C1 segment of cervical spinal cord (tissue), 14 donors: Measurements from ENCODE around the gene COL5A1.

Source experiments
- DNase-seq, 14 donors: peaks; one replicate each; lab custom pipeline; 2025; lab: John Stamatoyannopoulos, UW

COL5A1 gene

GRCh38 chr9:134785325-134786108 is 143.9 kb downstream of the COL5A1 start:
- no peak for DNase-seq

GRCh38 chr9:134787601-134788531 is 146.3 kb downstream of the COL5A1 start:
- no peak for DNase-seq

- no peak for DNase-seq
Measured at GRCh38 chr9:134789168-134789567, 147.6 kb downstream of the COL5A1 start.

- DNase-seq, result no peak
Measured at GRCh38 chr9:134791009-134791408, 149.4 kb downstream of the COL5A1 start.

- DNase-seq, result no peak
Measured at GRCh38 chr9:134792627-134793026, 151.0 kb downstream of the COL5A1 start.

- no peak for DNase-seq
Measured at GRCh38 chr9:134793288-134794188, 151.9 kb downstream of the COL5A1 start.

GRCh38 chr9:134794663-134795370 is 153.2 kb downstream of the COL5A1 start:
- no peak for DNase-seq

- DNase-seq, result no peak
Measured at GRCh38 chr9:134795446-134795845, 153.8 kb downstream of the COL5A1 start.

GRCh38 chr9:134796882-134797281 is 155.3 kb downstream of the COL5A1 start:
- DNase-seq, result no peak

GRCh38 chr9:134800791-134801339 is 159.3 kb downstream of the COL5A1 start:
- peak in 1 of 14 donors; percentile 53 for DNase-seq

- DNase-seq, result no peak
Measured at GRCh38 chr9:134802216-134802795, 160.7 kb downstream of the COL5A1 start.

GRCh38 chr9:134804871-134805270 is 163.3 kb downstream of the COL5A1 start:
- no peak for DNase-seq

- no peak for DNase-seq
Measured at GRCh38 chr9:134807716-134808446, 166.3 kb downstream of the COL5A1 start.

- no peak for DNase-seq
Measured at GRCh38 chr9:134808447-134808792, 166.8 kb downstream of the COL5A1 start.

- no peak for DNase-seq
Measured at GRCh38 chr9:134809292-134809691, 167.7 kb downstream of the COL5A1 start.

- no peak for DNase-seq
Measured at GRCh38 chr9:134809826-134810225, 168.2 kb downstream of the COL5A1 start.

- DNase-seq, result no peak
Measured at GRCh38 chr9:134811079-134811672, 169.6 kb downstream of the COL5A1 start.

- DNase-seq, result no peak
Measured at GRCh38 chr9:134811673-134812342, 170.2 kb downstream of the COL5A1 start.

- DNase-seq, result no peak
Measured at GRCh38 chr9:134812343-134812673, 170.7 kb downstream of the COL5A1 start.
